ENCODE results near the gene CDH2. TPM values are rescaled to one million over a fixed set of nuclear protein-coding genes. Genes with fewer than 3 reads are reported as not detected.

Gene CDH2
- total and polyA plus RNA-seq, 10 donors: 0.96 to 40.2 (median 24.6) TPM

GRCh38 chr18:28050545-28050944 is 126.4 kb downstream of the CDH2 start:
- TF ChIP-seq POLR2AphosphoS5 (IDR thresholded peaks at IDR 0.05) (no peak), POLR2A (IDR thresholded peaks at IDR 0.05) (no peak)
- TF ChIP-seq, protein P1, sequence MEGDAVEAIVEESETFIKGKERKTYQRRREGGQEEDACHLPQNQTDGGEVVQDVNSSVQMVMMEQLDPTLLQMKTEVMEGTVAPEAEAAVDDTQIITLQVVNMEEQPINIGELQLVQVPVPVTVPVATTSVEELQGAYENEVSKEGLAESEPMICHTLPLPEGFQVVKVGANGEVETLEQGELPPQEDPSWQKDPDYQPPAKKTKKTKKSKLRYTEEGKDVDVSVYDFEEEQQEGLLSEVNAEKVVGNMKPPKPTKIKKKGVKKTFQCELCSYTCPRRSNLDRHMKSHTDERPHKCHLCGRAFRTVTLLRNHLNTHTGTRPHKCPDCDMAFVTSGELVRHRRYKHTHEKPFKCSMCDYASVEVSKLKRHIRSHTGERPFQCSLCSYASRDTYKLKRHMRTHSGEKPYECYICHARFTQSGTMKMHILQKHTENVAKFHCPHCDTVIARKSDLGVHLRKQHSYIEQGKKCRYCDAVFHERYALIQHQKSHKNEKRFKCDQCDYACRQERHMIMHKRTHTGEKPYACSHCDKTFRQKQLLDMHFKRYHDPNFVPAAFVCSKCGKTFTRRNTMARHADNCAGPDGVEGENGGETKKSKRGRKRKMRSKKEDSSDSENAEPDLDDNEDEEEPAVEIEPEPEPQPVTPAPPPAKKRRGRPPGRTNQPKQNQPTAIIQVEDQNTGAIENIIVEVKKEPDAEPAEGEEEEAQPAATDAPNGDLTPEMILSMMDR (IDR thresholded peaks at IDR 0.05 in 8 of 11, conservative IDR thresholded peaks at IDR 0.05 in 3 of 11): no peak
- no peak overlapping the region for H3K4me3 ChIP-seq
- DNase-seq: no peak
- H3K4me1 ChIP-seq: no peaks in the 10 kb centered on the region
- no peaks in the 10 kb centered on the region for H3K36me3 ChIP-seq
- H3K27me3 ChIP-seq (replicated peaks in 1 of 7): no peaks in the 10 kb centered on the region
- no peak overlapping the region for H3K27ac ChIP-seq
- peaks cover 0 to 4% (median 0%) of the 10 kb centered on the region in 8 donors for H3K9me3 ChIP-seq
- intact Hi-C loops (cut with DNase I; ENCODE audit: low total_unique reads): no loop called here

DNA sequence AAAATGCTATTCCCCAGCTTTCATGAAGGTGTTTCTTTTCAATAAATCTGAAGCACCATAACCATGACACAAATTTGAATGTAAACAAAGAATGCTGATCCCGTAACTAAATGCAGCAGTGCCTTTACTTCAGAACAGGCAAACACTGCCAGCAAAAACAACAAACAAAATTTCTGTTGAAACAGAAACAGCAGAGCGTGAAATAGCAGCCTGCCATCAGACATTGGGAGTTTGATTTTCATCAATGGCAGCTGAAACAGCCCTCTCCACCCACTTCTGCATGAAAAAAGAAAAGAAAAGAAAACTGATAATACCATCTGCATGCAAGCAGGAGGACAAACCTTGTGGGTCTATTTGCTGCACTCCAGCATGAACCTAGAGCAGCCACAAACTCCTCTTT is 128.3 kb downstream of the CDH2 start:
- Histone ChIP-seq H3K27ac (no peak overlapping the region), H3K36me3 (no peaks in the 10 kb centered on the region), H3K9me3 (no peaks in the 10 kb centered on the region), H3K27me3 (replicated peaks in 1 of 7) (no peaks in the 10 kb centered on the region), H3K4me3 (no peak overlapping the region), H3K4me1 (no peaks in the 10 kb centered on the region)
- DNase-seq: no peak
- intact Hi-C loops (cut with DNase I; ENCODE audit: low total_unique reads): no loop called here
- 82 to 95% (median 86%) methylated on average over 2 of the region's 2 CpGs for WGBS, 5 donors
- TF ChIP-seq, protein P1 (IDR thresholded peaks at IDR 0.05 in 8 of 11, conservative IDR thresholded peaks at IDR 0.05 in 3 of 11): no peak
- TF ChIP-seq POLR2AphosphoS5 (IDR thresholded peaks at IDR 0.05) (no peak), POLR2A (IDR thresholded peaks at IDR 0.05) (no peak)

GRCh38 chr18:28045880-28046279 is 131.1 kb downstream of the CDH2 start:
- Histone ChIP-seq H3K4me1 (peaks cover 0 to 3% (median 0%) of the 10 kb centered on the region in 6 donors), H3K9me3 (no peaks in the 10 kb centered on the region), H3K36me3 (no peaks in the 10 kb centered on the region), H3K4me3 (no peak overlapping the region), H3K27me3 (replicated peaks in 1 of 7) (no peaks in the 10 kb centered on the region), H3K27ac (no peak overlapping the region)
- intact Hi-C loops (cut with DNase I; ENCODE audit: low total_unique reads): no loop called here
- no peak for TF ChIP-seq POLR2AphosphoS5 (IDR thresholded peaks at IDR 0.05)
- no peak for TF ChIP-seq POLR2A (IDR thresholded peaks at IDR 0.05)
- TF ChIP-seq, protein P1 (IDR thresholded peaks at IDR 0.05 in 8 of 11, conservative IDR thresholded peaks at IDR 0.05 in 3 of 11): no peak
- no peak for DNase-seq
- 69 to 89% (median 80%) methylated on average over 3 of the region's 3 CpGs for WGBS, 5 donors

DNA sequence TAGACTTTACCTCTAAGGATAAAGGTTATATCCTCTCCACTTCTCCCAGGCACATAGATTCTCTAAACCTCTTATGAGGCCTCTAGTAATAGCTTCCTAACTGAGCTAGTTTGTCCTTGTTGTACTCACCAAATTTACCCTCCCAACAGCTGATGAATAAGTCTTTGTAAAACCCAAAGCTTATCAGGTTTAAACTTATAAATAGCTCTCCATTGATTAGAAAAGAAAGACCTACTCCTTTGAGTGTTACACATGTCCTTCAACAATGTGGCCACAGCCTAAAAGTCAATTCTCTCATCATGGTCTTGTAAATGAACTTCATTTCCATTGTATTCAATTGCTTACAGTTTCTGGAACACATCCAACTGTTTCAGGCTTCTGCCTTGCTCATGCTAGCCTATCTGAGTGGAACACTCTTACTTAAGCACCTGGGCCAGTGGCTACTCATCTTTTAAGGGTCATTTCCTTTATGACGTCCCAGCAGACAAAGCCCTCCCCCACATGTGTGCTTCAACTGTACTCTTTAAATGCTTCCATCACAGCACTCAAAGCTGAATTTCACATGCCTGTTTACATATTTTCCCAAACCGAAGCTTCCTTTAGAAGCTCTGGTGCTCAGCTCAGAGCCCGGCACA is 131.6 kb downstream of the CDH2 start:
- Histone ChIP-seq H3K27ac (no peak overlapping the region), H3K4me1 (peaks cover 0 to 4% (median 0%) of the 10 kb centered on the region in 6 donors), H3K4me3 (no peak overlapping the region), H3K36me3 (no peaks in the 10 kb centered on the region), H3K27me3 (replicated peaks in 1 of 7) (no peaks in the 10 kb centered on the region), H3K9me3 (no peaks in the 10 kb centered on the region)
- WGBS, 5 donors: 61 to 73% (median 63%) methylated on average over 3 of the region's 3 CpGs
- TF ChIP-seq, protein P1 (IDR thresholded peaks at IDR 0.05 in 8 of 11, conservative IDR thresholded peaks at IDR 0.05 in 3 of 11): no peak
- no peak for TF ChIP-seq POLR2AphosphoS5 (IDR thresholded peaks at IDR 0.05)
- TF ChIP-seq POLR2A (IDR thresholded peaks at IDR 0.05): no peak
- intact Hi-C loops (cut with DNase I; ENCODE audit: low total_unique reads): no loop called here
- no peak for DNase-seq
